Stomach (tissue), 9 donors: Measurements from ENCODE around the gene RYR3. TPM values are rescaled to one million over a fixed set of nuclear protein-coding genes. Genes with fewer than 3 reads are reported as not detected.

Experiments used
- DNase-seq, 2 donors: peaks; one replicate each; pipeline versions ENCODE4 v3.0.0 to v3.0.0-alpha.2; 2013 to 2019
- H3K27ac ChIP-seq, 5 donors: fragments of 200-600 bp in 4 of 5; sonication (generic) in 4 of 5; one replicate each; pipeline ENCODE4 v1.5.1; 2013 to 2019; ENCODE audit warnings: mild to moderate bottlenecking in 1 of 5, moderate library complexity in 1 of 5
- H3K27me3 ChIP-seq, 3 donors: fragments of 200-600 bp; sonication (generic); one replicate each; pipeline ENCODE4 v1.5.1; 2017 to 2019; ENCODE audit warnings: mixed run types in 1 of 3
- H3K36me3 ChIP-seq, 4 donors: fragments of 200-600 bp; sonication (generic); 1 replicate in 3 of 4; 2 replicates in 1 of 4; pipeline ENCODE4 v1.5.1; 2016 to 2019
- H3K4me1 ChIP-seq, 4 donors: fragments of 200-600 bp; sonication (generic); one replicate each; pipeline ENCODE4 v1.5.1; 2016 to 2019
- H3K4me3 ChIP-seq, 4 donors: fragments of 200-600 bp; sonication (generic) in 3 of 4; one replicate each; pipeline ENCODE4 v1.5.1; 2016 to 2019; ENCODE audit warnings: mild to moderate bottlenecking in 1 of 4
- H3K9me3 ChIP-seq, 4 donors: fragments of 200-600 bp; sonication (generic); one replicate each; pipeline ENCODE4 v1.5.1; 2016 to 2019
- EP300 ChIP-seq: sonication (generic); formaldehyde crosslinking; IDR thresholded peaks from one replicate; pipeline ENCODE4 v1.6.1; 2017; ENCODE audit warnings: antibody characterized with exemption
- POLR2A ChIP-seq, 4 donors: fragments of 450-650 bp; IDR thresholded peaks; one replicate each; pipeline ENCODE4 v1.6.1; 2016; ENCODE audit warnings: antibody characterized with exemption in 4 of 4, control low read depth in 2 of 4, mild to moderate bottlenecking in 1 of 4, moderate library complexity in 1 of 4
- POLR2AphosphoS5 ChIP-seq, 3 donors: sonication (generic); formaldehyde crosslinking; IDR thresholded peaks; one replicate each; pipeline ENCODE4 v1.6.1; 2016; ENCODE audit warnings: antibody characterized with exemption in 3 of 3
- WGBS, 5 donors: extraction: QIAGEN DNeasy Blood & Tissue Kit in 3 of 5; methylation state at CpG; one replicate each; pipeline versions ENCODE4 v1.1.5 to v1.1.7; 2013 to 2018; 5-methylcytosine and 5-hydroxymethylcytosine counted together
- intact Hi-C: fragments of 100-400 bp; cut with DNase I; formaldehyde crosslinking; loops from one replicate; pipeline ENCODE4 v1.15.1; 2023; ENCODE audit warnings: low total_unique reads
- polyA plus RNA-seq, 3 donors: library from polyadenylated mRNA; stranded (reverse); fragments of 200-250 nt; gene quantifications; one replicate each; pipeline ENCODE4 v1.2.3, GENCODE V29; 2013
- total RNA-seq, 5 donors: library from RNA; depleted of rRNA; stranded (reverse); fragments of >200 nt; gene quantifications; one replicate each; pipeline versions ENCODE4 v1.1.0 to v1.2.3, GENCODE V29; 2014 to 2016
- TF ChIP-seq, protein P1 (sequence below), 7 experiments: fragments of 450-650 bp in 4 of 7; fragments of 200-600 bp in 3 of 7; sonication (generic) in 3 of 7; IDR thresholded peaks; one replicate each; pipeline ENCODE4 v1.5.1; 2016 to 2019; ENCODE audit warnings: antibody characterized with exemption in 7 of 7, control low read depth in 2 of 7, mild to moderate bottlenecking in 1 of 7
- donor health status: healthy with polysubstance abuse.
- donor health status: Bipolar disorder and iron deficiency.
- donor health status: healthy.

RYR3 gene
- total and polyA plus RNA-seq, 8 donors = 0.12 to 36.2 (median 4.0) TPM

DNA sequence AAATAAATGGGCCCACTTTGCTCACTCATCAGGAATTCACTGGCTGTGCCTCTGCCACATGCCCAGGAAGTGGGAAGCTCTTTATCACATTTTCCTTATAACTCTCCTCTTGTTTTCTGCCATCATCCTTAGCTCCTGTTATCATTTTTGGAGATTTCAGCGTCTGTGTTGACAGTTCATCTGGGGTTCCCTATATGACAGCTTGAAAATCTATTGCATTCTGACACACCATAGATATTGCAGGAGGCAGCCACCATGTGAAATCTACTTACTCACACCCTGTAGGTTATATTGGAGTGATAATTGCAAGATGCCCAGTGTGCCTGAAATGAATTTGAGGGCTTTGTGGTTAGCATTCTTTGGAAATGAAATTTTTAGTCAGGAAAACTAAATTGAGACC, 132.9 kb downstream of the RYR3 start:
- DNase-seq = no peak
- TF ChIP-seq, protein P1, sequence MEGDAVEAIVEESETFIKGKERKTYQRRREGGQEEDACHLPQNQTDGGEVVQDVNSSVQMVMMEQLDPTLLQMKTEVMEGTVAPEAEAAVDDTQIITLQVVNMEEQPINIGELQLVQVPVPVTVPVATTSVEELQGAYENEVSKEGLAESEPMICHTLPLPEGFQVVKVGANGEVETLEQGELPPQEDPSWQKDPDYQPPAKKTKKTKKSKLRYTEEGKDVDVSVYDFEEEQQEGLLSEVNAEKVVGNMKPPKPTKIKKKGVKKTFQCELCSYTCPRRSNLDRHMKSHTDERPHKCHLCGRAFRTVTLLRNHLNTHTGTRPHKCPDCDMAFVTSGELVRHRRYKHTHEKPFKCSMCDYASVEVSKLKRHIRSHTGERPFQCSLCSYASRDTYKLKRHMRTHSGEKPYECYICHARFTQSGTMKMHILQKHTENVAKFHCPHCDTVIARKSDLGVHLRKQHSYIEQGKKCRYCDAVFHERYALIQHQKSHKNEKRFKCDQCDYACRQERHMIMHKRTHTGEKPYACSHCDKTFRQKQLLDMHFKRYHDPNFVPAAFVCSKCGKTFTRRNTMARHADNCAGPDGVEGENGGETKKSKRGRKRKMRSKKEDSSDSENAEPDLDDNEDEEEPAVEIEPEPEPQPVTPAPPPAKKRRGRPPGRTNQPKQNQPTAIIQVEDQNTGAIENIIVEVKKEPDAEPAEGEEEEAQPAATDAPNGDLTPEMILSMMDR (IDR thresholded peaks at IDR 0.05) = no peak
- TF ChIP-seq POLR2A (IDR thresholded peaks at IDR 0.05) = no peak
- no peak for TF ChIP-seq EP300
- TF ChIP-seq POLR2AphosphoS5 (IDR thresholded peaks at IDR 0.05) = no peak
- no peaks in the 10 kb centered on the region for H3K27me3 ChIP-seq
- no peaks in the 10 kb centered on the region for H3K4me1 ChIP-seq
- H3K4me3 ChIP-seq = no peak overlapping the region
- intact Hi-C loops = no loop called here
- 35 to 53% (median 42%) methylated on average over 1 of the region's 1 CpG for WGBS, 5 donors
- no peaks in the 10 kb centered on the region for H3K36me3 ChIP-seq
- no peak overlapping the region for H3K27ac ChIP-seq
- H3K9me3 ChIP-seq = no peaks in the 10 kb centered on the region

DNA sequence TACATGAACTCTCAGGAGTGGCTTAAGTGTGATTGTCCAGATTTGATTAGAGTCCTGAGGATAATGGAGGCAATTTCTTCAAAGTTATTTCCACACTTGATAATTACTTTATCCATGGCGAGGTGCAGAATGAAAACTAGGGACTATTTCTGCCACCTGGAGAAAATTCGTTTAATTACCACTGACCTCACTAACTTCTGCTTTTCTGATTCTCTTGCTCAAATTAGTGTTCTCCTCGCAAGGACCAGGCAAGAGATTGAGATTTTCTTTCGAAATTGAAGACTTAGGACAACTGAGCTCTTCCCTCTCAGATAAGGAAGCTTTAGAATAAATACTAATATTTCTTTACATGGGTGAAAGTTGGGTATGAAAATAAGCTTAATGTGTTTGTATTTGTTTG, 135.2 kb downstream of the RYR3 start:
- no peaks in the 10 kb centered on the region for H3K36me3 ChIP-seq
- 63 to 74% (median 69%) methylated on average over 4 of the region's 4 CpGs for WGBS, 5 donors
- H3K27me3 ChIP-seq = peaks cover 0 to 4% (median 0%) of the 10 kb centered on the region in 3 donors
- H3K9me3 ChIP-seq = no peaks in the 10 kb centered on the region
- TF ChIP-seq POLR2A (IDR thresholded peaks at IDR 0.05) (no peak), POLR2AphosphoS5 (IDR thresholded peaks at IDR 0.05) (no peak), EP300 (no peak)
- TF ChIP-seq, protein P1 (IDR thresholded peaks at IDR 0.05) = no peak
- intact Hi-C loops = no loop called here
- H3K4me3 ChIP-seq = no peak overlapping the region
- H3K4me1 ChIP-seq = no peaks in the 10 kb centered on the region
- no peak overlapping the region for H3K27ac ChIP-seq
- no peak for DNase-seq

DNA sequence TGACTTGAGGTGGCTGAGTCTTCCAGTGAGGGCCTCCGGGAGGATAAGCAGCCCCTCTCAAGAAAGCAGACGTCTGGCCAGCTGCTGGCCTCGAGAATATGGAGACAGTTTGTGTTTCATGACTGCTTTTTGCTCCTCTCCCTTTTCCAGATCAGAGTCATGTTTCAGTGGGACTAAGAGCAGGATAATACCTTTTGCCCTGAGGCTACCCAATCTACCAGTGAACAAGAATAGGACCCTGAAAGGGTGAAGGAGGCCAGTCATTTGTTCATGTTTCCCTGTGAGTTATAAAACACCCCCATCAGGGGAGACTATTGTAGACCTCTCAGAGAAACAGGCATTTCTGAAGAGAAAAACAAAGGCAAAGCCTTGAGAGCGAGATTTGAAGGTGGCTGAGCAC, 137.4 kb downstream of the RYR3 start:
- 58 to 72% (median 65%) methylated on average over 4 of the region's 4 CpGs for WGBS, 5 donors
- Histone ChIP-seq H3K9me3 (no peaks in the 10 kb centered on the region), H3K4me3 (no peak overlapping the region), H3K27ac (no peak overlapping the region), H3K4me1 (no peaks in the 10 kb centered on the region), H3K36me3 (no peaks in the 10 kb centered on the region), H3K27me3 (peaks cover 0 to 4% (median 0%) of the 10 kb centered on the region in 3 donors)
- TF ChIP-seq POLR2A (IDR thresholded peaks at IDR 0.05) = no peak
- TF ChIP-seq POLR2AphosphoS5 (IDR thresholded peaks at IDR 0.05) = no peak
- TF ChIP-seq EP300 = no peak
- TF ChIP-seq, protein P1 (IDR thresholded peaks at IDR 0.05) = no peak
- intact Hi-C loops = no loop called here
- DNase-seq = no peak

DNA sequence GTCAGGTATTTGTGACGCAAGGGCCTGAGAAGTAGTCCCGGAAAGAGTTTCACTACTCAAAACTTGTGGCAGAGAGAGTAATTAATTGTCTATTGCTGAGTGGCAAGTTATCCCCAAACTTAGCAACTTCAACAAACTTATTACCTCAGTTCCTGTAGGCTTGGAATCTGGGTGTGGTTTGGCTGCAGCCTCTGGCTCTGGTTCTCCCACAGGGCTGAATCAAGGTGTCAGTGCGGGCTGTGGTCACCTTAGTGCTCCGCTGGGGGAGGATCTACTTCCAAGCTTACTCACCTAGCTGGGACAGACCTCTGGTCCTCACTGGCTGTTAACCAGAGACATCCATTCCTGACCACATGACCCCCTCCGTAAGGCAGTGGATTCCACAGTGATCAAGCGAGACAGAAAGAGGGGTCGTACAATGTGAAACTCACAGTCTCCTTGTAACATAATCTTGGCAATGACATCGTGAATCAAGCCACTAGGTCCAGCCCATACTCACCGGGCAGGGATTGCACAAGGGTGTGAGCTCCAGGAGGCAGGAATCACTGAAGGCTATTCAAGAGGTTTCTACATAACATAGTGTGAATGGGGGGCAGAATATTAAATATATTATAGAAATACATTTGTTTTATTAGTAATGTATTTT, 138.3 kb downstream of the RYR3 start:
- intact Hi-C loops = no loop called here
- WGBS, 5 donors = 78 to 92% (median 79%) methylated on average over 8 to 9 of the region's 9 CpGs
- TF ChIP-seq POLR2A (IDR thresholded peaks at IDR 0.05) = no peak
- TF ChIP-seq EP300 = no peak
- H3K36me3 ChIP-seq = no peaks in the 10 kb centered on the region
- DNase-seq = no peak
- no peaks in the 10 kb centered on the region for H3K4me1 ChIP-seq
- no peak overlapping the region for H3K4me3 ChIP-seq
- peaks cover 0 to 4% (median 0%) of the 10 kb centered on the region in 3 donors for H3K27me3 ChIP-seq
- no peak overlapping the region for H3K27ac ChIP-seq
- H3K9me3 ChIP-seq = no peaks in the 10 kb centered on the region

DNA sequence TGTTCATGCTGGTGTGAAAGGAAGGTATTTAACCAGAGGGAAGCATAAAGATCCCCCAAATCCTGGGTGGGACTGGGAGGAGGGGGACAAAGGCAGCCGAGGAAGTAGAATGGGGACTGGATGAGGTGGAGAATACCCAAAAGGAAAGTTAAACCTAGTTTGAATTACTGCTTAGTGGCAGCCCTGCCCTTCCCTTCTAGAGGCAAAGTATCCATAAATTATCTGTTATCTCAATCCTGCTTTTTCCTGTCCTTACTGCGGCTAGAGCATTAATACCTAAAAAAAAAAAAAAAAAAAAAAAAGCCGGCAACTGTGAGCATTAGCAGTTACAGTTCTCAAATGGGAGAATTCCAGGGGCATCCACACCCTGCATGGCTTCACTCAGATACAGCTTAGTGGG, 139.0 kb downstream of the RYR3 start:
- WGBS, 5 donors = 38 to 51% (median 42%) methylated on average over 3 of the region's 3 CpGs

More for the DNA sequence above, 139.0 kb downstream of the RYR3 start:
- intact Hi-C loops = no loop called here
- Histone ChIP-seq H3K4me1 (no peaks in the 10 kb centered on the region), H3K36me3 (no peaks in the 10 kb centered on the region), H3K27ac (no peak overlapping the region), H3K27me3 (peaks cover 0 to 4% (median 0%) of the 10 kb centered on the region in 3 donors), H3K9me3 (no peaks in the 10 kb centered on the region), H3K4me3 (no peak overlapping the region)
- TF ChIP-seq POLR2A (IDR thresholded peaks at IDR 0.05) (no peak), EP300 (no peak), POLR2AphosphoS5 (IDR thresholded peaks at IDR 0.05) (no peak)
- TF ChIP-seq, protein P1 (IDR thresholded peaks at IDR 0.05) = no peak
- no peak for DNase-seq
